GM03348 (cell line): Measurements from ENCODE around the gene MAPK13.
"Not testable (repeated sequence)": the region's sequence is repeated elsewhere in the genome, so short reads cannot be mapped to it uniquely, and the experiment has no call there.

Experiments
- DNase-seq: peaks from one replicate; pipeline ENCODE4 v3.0.0; 2012; ENCODE audit warnings: low spot score

Gene MAPK13

DNA sequence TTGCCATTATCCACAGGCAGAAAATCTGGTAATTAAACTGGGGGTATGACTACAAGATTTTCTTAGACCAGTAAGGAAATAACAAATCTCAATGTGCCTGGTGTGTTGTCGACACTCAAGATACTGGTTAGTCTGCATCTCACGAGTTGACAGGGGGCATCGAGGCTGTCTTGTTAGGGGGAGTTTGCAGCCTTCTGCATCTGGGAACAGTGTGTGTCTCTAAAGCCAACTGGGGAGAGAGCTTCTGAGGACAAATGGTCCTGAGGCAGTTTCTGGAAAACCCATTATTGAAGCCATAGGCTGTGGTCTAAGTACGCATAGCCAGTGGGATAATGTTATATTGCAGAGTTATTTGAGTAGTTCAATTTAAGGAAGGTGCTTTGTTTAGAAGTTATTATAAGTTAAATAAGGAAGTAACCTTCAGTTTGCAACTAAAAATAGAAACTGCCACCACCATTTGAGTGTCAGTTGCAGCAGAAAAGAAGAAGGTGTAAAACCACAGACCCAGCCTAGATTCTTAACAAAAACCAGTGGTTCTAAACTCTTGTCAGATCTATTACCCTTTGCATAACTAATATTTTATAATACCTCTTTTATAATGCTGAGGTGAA, 15.4 kb upstream of the MAPK13 start:
- no peak for DNase-seq

DNA sequence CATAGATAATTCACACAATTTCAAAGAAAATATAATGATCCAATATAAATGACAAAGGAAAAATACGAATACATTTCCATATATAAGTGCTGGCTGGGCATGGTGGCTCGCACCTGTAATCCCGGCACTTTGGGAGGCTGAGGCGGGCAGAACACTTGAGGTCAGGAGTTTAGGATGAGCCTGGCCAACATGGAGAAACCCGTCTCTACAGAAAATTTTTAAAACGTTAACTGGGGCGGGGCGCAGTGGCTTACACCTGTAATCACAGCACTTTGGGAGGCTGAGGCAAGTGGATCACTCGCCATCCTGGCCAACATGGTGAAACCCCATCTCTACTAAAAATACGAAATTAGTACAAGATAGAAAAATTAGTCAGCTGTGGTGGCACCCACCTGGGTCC, 14.9 kb upstream of the MAPK13 start:
- DNase-seq = no peak

DNA sequence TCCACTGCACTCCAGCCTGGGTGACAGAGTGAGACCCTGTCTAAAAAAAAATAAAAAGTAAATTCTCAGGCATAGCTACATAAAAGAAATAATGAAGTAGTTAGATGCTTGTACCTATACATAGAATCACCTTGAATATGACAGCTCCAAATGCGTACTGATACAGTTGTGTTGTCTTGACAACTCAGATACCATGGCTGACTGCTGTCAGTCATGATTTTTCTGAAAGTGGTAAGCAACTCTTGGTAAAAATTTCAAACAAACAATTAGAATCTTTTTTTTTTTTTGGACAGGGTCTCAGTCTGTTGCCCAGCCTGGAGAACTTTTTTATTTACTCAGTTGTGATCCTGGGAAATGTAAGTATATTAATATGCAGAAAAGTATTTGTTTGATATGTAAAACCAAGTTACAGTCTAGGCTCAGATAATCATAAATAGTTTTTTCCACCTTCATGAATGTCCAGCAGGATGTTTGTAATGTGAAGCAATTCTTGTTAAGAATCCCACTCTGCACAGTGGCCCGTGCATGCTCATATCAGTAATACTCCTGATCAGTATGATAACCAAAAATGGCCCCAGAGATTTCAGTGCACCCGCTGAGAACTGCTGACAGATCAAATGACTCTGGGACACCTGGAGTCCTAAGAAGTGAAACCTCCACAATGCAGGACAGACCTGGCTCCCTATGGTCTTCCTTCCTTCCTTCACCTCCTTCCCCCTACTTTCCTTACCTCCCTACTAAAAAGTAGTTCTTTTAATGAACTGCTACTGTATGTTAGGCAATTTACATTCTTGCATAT, 14.0 kb upstream of the MAPK13 start:
- DNase-seq = no peak

DNA sequence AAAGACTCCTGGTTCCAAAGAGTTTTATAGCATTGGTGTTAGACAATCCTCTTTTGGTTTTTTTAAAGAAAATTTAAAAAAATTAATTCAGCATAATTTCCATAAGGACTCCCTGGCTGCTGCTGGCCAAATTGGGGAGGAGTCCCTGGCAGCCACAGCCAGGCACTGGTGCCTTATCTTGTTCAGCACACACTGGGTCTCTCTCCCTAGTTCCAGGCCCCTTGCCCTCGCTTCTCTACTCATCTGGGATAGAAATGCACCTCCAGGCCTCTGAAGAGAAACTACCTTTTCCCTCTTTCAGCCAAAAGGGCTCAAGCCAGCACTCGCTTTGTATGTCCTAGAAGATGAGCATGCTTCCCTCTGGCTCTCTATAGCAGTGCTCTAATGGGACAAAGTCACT, 13.4 kb upstream of the MAPK13 start:
- no peak for DNase-seq

DNA sequence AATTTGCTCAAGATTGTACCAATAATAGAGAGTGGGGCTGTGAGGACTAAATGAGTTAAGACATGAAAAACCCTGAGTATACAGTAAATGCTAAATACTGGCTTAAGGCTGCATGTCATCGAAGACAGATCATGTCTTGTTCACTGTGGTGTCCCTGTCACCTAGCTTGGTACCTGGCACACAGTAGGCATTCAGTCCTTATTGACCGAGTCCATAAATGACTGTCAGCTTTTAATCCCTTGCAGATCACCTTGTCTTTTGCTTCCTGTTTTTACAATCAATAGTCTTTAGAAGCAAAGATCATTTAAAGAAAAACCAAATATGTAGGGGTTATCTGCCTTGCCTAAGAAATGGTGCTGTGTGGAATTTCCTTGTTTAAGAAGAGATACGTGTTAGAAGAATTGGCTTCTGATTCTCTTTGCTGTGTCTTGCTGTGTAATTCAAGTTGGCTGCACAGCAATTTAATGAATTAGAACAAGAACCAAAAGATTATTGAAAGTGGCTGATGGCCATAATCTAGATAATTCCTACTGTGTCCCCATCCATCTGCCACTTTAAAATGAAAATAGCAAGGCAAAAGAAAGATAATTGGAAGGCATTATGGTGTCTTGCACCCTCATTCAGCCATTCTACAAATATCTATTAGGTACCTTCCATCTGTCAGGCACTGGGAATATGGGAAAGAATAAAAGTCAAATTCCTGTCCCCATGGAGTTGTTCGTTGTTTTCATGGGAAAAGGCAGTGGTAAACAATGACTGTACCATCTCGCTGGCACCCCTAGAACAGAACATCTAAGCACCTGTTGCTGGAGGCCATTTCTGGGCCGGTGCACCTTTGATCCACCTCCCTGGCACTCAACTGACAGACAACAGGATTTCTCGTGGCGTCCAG, 12.4 kb upstream of the MAPK13 start:
- DNase-seq = no peak

DNA sequence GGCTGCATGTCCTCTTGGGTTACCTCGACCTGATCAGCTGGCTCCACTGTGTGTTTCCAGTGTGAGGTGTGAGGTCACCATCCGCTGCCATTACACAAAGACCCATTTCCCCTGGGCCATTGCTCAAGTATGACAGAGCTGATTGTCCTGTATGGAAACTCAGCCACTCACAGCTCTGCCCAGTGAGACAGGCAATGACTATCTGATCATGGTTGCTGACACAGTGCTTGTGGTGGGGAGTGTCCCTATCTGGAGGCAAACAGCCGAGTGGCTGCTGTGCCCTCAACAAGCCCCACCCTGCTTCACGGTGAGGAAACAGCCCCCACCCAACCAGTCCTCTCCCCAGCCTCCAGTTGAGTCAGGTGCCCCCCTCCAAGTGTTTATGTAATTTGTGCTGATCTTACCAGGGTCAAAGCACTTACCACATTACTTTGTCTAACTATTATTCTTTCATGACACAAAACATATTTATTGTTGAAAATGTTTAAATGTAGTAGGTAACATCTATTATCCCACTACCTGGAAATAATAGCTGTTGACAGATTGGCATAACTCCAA, 11.7 kb upstream of the MAPK13 start:
- DNase-seq = no peak

DNA sequence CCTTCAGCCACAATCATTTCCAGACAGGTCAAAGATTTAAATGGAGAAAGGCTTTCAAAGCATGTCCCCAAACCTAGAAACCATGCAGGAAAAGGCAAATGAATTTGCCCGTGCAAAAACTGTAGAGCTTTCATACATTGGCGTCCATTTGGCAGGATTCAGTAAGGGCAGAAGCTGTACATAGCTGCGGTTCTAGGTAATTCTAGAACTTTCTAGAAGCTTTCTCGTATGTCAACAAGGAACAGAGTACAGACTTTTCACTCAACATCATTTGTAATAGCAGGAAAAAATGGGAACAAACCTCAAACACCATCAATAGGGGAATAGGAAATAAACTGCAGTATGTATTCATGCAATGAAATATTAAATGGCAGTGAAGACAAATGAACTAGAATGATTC, 11.1 kb upstream of the MAPK13 start:
- DNase-seq = no peak

DNA sequence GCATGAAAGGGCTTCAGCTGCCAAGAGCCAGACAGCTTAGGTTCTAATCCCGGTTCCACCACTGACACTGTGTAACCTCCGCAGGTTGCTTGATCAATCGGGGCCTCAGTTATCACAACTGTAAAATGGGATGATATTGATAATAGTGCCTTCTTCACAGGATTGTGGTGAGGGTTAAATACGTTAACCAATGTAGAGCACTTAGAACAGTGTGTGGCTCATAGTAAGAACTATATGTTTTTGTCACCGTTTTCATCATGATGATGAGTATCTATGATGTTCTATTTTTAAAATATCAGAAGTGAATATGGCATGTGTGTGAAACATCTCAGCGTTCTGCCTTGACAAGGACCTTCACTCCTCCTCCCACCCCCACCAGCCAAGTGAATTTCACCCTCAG, 10.3 kb upstream of the MAPK13 start:
- DNase-seq = no peak

DNA sequence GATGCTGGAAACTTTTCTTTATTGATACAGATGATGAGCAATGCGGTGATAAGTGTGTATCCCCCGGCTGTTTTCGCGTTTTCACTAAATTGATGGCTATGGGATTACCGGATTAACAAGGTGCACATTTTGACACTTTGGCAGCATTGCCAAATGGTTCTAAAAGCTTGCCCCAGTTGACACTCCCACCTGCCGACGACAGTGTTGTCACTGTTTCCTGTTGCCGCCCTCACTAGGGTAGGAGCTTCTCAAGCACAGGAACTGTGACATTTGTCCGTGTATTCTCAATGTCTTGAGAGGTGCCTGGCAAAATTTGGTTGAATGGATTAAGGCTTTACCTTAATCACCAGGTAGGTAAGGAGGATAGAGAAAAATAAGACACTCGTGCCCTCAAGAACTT, 9.8 kb upstream of the MAPK13 start:
- no peak for DNase-seq

DNA sequence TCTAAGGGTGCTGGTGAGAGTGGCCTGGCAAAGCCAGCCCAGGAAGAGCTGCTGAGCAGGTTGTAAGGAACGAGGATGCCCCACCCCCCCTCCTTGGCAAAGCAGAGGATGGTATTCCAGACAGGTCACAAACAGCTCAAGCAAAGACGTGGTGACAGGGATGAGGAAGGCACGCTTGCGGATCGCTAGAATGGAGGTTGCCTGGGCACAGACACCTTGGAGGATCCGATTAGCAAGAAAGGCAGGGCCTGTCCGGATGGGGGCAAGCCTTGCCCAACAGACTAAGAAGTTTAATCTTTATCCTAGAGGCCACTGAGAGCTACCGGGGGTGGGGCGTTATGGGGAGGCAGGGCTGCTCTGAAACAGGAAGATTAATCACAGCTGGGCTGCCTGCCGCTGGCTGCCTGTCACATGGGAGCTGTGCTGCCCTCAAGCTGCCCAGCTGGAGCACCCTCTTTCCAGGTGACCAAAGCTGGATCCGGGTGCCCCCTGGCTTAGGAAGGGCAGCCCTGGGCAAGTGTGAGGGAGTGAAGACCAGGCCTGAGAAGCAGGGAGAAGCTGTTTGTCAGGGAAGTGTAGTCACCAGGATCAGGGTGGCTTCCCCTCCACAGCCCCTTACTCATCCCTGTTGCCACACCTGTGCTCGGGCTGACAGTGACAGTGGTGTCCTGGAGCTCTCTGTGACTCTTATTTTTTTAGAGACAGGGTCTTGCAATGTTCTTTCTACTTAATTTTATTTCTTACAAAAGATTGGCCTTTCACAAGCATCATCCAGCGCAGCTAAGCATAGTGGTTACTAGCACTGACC, 9.1 kb upstream of the MAPK13 start:
- DNase-seq = peak; percentile 68

DNA sequence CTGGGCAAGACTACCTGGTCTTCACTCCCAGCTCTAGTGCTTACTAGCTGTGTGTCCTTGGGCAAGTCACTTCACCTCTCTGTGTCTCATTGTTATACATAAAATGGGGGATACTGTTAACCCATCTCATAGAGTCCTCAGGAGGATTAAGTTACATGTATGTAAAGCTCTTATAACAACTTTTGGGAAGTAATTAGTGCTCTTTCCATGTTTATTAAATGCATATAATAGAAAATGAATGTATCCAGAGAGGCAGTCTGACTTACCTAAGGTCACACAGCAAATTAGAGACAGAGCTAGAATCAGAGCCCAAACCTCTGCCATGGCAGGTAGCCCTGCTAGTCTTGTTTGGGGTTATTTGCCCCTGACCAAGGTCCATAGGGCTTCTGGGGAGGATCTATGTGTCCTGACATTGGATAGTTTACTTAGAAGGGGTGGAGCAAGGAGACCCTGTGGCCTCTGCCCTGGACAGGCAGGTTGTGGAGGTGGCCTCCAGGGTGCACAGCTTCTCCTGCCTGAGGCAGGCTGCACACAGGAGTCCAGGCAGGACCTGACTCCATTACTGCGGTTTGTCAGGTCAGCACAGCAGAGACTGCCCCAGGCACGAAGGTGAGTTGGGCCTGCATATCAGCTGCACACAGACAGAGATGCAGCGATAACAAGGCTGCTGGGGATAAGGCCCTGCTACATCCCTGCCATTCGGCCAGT, 8.4 kb upstream of the MAPK13 start:
- DNase-seq = no peak

DNA sequence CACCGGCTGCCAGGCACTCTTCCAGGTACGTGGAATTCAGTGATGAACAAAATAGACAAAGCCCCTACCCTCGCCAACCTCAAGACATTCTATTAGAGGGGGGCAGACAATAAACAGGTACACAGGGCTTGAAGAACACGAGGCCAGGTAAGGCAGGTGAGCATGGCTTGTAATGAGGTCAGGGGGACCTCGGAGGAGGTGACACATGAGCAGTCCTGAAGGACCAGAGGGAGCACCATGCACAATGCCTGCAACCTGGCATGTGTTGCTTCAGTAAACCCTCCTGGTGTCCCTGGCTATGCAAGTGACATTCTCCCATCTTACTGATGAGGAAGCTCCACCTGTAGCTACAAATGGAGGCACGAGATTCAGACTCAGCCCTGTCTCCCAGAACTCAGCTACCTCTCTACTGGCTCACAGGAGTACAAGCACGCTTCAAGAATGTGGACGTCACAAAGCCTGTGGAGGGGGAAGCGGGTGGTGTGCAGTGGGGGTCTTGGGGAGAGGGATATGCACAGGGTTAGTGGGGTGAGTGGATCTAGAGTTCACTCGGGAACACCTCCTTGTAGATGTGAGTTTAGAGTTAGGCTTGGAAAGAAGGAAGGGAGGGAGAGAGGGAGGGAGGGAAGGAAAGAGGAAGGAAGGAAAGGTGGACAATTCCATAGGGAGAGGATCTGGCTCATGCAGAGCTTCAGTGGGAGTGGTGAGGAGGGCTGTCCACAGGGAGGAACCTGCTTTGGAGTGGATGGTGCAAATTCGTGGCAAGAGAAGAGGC, 7.6 kb upstream of the MAPK13 start:
- DNase-seq = no peak

DNA sequence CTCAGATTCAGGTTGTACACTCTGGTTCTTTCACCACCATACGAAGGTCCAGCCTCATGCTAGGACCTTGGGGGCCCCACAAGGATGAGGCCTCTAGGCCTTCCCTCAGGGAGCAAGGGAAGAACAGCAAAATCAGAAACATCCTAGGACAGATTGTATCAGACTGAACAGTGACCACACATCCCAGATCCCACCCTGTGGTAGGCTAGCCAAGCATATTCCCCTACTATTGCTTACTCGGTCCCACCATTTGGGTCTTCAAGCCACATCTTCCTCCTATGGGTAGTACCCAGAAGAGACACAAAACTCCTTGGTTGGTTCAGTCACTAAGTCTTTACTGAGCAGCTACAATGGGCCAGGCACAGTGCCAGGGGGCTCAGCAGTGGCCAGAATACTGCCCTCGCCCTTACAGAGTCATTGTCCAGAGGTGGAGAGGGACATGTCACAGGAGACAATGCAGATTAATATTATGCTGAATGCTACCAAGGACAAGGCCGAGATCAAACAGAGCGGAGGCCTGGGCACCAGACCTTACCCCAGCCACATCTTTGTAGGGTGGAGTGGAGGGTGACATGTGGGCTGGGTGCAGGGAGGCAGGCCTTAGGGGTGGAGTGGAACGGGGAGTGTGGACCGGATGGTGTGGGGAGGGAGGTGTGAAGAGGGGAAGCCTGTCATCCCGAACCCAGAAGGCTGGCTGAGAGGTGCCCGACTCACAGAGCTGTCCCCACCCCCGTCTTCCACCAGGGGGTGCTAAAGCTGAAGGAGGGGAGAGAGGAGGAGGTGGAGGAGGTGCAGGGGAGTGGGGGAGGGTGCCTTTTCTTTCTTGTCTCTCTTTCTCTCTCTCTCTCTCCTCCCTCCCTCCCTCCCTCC, 6.8 kb upstream of the MAPK13 start:
- DNase-seq = peak; percentile 94

DNA sequence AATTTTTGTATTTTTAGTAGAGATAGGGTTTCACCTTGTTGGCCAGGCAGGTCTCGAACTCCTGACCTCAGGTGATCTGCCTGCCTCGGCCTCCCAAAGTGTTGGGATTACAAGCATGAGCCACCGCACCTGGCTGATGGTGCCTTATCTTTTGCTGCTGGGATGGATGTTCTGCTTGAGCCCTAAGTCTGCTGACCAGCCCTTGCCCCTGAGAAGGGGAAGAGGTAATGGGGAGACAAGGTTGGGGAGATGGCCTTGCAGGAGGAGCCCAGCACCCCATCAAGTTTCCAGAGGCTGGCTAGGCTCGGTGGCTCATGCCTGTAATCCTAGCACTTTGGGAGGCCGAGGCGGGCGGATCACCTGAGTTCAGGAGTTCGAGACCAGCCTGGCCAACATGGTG, 6.0 kb upstream of the MAPK13 start:
- not testable (repeated sequence) for DNase-seq

DNA sequence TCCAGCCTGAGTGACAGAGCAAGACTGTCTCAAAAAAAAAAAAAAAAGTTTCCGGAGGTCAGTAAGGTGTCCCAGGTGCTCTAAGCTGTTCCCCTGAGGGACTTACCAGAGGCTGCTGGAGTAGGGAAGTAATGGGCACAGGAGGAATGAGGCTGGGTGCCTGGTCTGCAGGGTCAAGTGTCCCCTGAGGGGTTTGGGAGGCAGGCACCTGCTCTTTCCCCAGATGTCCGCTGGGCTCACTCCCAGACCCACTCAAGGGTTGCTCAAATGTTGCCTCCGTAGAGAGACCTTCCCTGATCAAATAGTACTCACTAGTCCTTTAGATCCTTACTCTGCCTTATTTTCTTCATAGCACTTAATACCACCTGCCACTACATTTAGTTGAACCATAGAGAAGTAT, 5.4 kb upstream of the MAPK13 start:
- DNase-seq = no peak

DNA sequence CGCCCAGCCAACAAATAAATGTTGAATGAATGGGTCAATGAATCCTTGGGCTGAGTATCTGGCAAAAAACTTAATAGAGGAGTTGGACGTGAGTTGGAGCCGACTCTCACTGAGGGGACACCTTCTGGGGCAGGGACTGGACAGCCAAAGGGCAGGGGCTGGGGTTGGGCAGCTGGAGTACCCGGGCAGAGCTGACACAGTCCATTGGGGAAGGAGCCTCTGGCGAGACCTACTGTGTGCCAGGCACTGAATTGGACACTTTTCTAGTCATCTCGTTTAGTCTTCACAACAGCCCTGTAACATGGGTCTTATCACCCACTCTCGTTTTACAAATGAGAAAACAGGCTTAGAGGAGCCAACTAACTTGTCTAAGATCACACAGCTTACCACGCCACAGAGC, 4.7 kb upstream of the MAPK13 start:
- DNase-seq = no peak

DNA sequence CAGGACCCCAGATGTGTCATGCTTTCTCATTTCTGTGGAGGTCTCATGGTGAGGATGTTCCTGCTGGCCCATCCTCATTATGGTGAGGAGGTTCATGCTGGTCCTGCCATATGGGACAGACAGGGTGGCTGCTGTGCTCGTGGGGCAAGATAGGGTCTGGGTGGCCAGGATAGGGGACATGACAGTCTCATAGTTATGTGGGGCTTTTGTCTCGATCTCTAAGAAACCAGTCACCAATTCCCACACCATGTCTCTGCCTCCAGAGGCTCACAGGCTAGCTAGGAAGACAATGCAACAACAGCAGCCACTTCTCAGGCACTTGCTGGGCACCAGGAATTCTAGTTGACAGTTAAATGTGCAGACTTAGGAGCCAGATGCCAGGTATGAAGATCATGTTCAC, 4.2 kb upstream of the MAPK13 start:
- no peak for DNase-seq

DNA sequence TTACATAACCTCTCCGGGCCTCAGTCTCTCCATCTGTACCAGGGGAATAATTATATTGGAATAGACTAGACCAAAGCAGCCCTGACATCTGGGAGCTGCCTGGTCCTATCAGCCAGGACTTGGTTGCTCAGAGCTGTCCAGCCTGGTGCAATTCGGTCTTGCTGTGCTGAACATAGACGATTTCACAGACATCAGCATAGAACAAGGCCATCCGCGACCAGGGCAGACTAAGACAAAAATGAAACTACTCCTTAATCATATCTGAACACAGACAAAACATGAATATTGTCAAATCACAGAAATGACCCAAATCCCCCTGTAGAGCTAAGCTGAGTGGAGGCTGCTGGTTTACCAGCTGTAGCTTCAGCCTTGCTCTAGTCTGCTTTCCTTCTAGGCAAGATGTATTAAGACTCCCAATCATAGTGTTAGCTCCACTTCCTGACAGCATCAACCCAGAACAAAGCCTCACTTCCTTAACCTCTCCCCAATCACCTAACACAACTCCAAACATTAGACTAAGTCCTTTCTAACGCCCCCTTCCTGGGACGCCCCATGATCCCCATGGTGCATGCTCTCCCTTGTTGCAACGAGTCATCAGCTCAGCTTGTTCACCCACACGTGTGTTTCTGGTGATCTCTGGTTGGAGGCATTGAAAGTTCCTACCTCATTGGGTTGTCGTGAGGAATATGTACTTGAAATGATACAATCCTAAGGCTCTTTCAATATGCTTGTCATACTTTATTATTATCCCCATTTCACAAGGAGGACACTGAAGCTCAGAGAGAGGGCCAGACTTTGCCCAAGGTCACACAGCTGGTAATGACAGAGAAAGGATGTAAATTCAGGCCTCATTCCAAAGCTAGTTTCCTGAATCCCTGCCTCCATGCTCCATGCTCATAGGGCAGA, 3.5 kb upstream of the MAPK13 start:
- no peak for DNase-seq
